GM23248 (cell line): ENCODE measurements around the gene ATP2B1. TPM values are rescaled to one million over a fixed set of nuclear protein-coding genes. Genes with fewer than 3 reads are reported as not detected.

Source experiments
- DNase-seq: peaks from one replicate; pipeline ENCODE4 v3.0.0-alpha.2; 2015
- H2AFZ ChIP-seq: fragments of 200-600 bp; sonication (generic); 2 replicates; pipeline ENCODE4 v1.6.1; 2016; ENCODE audit warnings: antibody characterized with exemption
- H3F3A ChIP-seq: fragments of 200-600 bp; sonication (generic); 2 replicates; pipeline ENCODE4 v1.6.1; 2016; ENCODE audit warnings: mild to moderate bottlenecking, antibody characterized with exemption, mixed run types; ENCODE audit not compliant: insufficient read depth
- H3K27ac ChIP-seq: fragments of 200-600 bp; sonication (generic); 2 replicates; pipeline ENCODE4 v1.5.1; 2016; ENCODE audit warnings: mild to moderate bottlenecking
- H3K27me3 ChIP-seq: fragments of 200-600 bp; sonication (generic); replicated peaks from 2 replicates; pipeline ENCODE4 v1.6.1; 2016; ENCODE audit warnings: mild to moderate bottlenecking; ENCODE audit not compliant: insufficient read depth
- H3K36me3 ChIP-seq: fragments of 200-600 bp; sonication (generic); 2 replicates; pipeline ENCODE4 v1.6.1; 2016; ENCODE audit warnings: low read depth, mild to moderate bottlenecking
- H3K4me1 ChIP-seq: fragments of 200-600 bp; sonication (generic); 2 replicates; pipeline ENCODE4 v1.6.1; 2016; ENCODE audit warnings: mild to moderate bottlenecking; ENCODE audit not compliant: insufficient read depth
- H3K4me2 ChIP-seq: fragments of 200-600 bp; sonication (generic); one replicate; pipeline ENCODE4 v1.6.1; 2016; ENCODE audit warnings: mild to moderate bottlenecking; ENCODE audit not compliant: unreplicated experiment
- H3K4me3 ChIP-seq: fragments of 200-600 bp; sonication (generic); 2 replicates; pipeline ENCODE4 v1.5.1; 2016; ENCODE audit warnings: mild to moderate bottlenecking
- H3K79me2 ChIP-seq: fragments of 200-600 bp; sonication (generic); 2 replicates; pipeline ENCODE4 v1.6.1; 2016; ENCODE audit warnings: mild to moderate bottlenecking; ENCODE audit not compliant: insufficient read depth
- H3K9ac ChIP-seq: fragments of 200-600 bp; sonication (generic); 2 replicates; pipeline ENCODE4 v1.6.1; 2016; ENCODE audit warnings: mild to moderate bottlenecking
- H3K9me2 ChIP-seq: fragments of 200-600 bp; sonication (generic); 2 replicates; pipeline ENCODE4 v1.6.1; 2016; ENCODE audit warnings: mixed run types, mild to moderate bottlenecking, moderate library complexity; ENCODE audit not compliant: insufficient read depth
- H3K9me3 ChIP-seq: fragments of 200-600 bp; sonication (generic); one replicate; pipeline ENCODE4 v1.6.1; 2017; ENCODE audit warnings: low read depth
- H4K20me1 ChIP-seq: fragments of 200-600 bp; sonication (generic); 2 replicates; pipeline ENCODE4 v1.6.0; 2016; ENCODE audit not compliant: insufficient read depth
- EZH2 ChIP-seq: fragments of 200-600 bp; sonication (generic); IDR thresholded peaks from 2 replicates; pipeline ENCODE4 v1.6.1; 2018; ENCODE audit warnings: antibody characterized with exemption, mild to moderate bottlenecking; ENCODE audit not compliant: insufficient read depth, poor library complexity, severe bottlenecking
- EZH2phosphoT487 ChIP-seq: fragments of 200-600 bp; sonication (generic); IDR thresholded peaks from 2 replicates; pipeline ENCODE4 v1.6.1; 2018; ENCODE audit warnings: antibody characterized with exemption, moderate library complexity, mild to moderate bottlenecking, low read depth; ENCODE audit not compliant: insufficient read depth
- WGBS, 2 experiments: methylation state at CpG; one replicate each; pipeline ENCODE4 v1.1.6; 2015 to 2017; ENCODE audit warnings: low lambda C conversion rate in 2 of 2, low coverage in 1 of 2; ENCODE audit errors: missing lambda C conversion rate in 2 of 2; 5-methylcytosine and 5-hydroxymethylcytosine counted together
- in situ Hi-C: fragments of 300-500 bp; cut with MboI; formaldehyde crosslinking; loops from 2 replicates; pipeline ENCODE4 v1.15.0; 2020
- polyA plus RNA-seq: library from polyadenylated mRNA; unstranded; fragments of >200 nt; fragmentation: Nextera tagmentation; extraction: Ambion mirVana; gene quantifications from 2 replicates; pipeline ENCODE4 v1.2.1, GENCODE V29; 2016
- total RNA-seq: library from RNA; depleted of rRNA; stranded (reverse); fragments of >200 nt; shearing (Covaris generic); gene quantifications from 2 replicates; pipeline ENCODE4 v1.2.3, GENCODE V29; 2014

ATP2B1 gene
- total and polyA plus RNA-seq, 2 experiments from 2014 or later: 34.5 to 80.1 TPM

DNA sequence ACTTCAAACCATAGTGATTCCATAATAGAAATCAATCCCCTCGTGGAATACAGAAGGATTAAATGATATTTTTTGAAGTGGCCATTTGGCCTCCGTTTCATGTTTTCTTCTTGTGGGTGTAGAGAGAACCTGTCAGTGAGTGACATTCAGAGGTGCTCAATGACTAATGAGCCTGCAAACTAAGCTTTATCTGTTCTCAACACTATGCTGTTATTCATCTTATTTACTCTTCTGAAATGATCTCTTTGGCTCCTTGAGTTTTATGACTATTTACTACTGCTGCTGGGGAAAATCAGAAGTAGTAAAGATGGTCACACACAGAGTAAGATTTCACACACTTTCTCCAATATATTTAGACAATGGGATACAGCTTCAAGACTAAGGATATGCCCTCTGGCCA, 30.4 kb downstream of the ATP2B1 start:
- Histone ChIP-seq H3K79me2 (peaks cover 100% of the 10 kb centered on the region), H3K36me3 (0 out of 2 replicates have a peak, but pooled peaks cover 10% of the 10 kb centered on the region), H3K27me3 (no peaks in the 10 kb centered on the region), H3F3A (0 out of 2 replicates have a peak, but pooled peaks cover 7% of the 10 kb centered on the region), H3K4me1 (no peaks in the 10 kb centered on the region), H3K4me2 (no peak overlapping the region), H3K27ac (no peak overlapping the region), H3K4me3 (no peak overlapping the region), H4K20me1 (peaks cover 12% of the 10 kb centered on the region), H3K9me3 (no peaks in the 10 kb centered on the region), H3K9me2 (no peaks in the 10 kb centered on the region), H3K9ac (no peak overlapping the region), H2AFZ (no peak overlapping the region)
- TF ChIP-seq EZH2phosphoT487 (no peak), EZH2 (no peak)
- DNase-seq: no peak
- in situ Hi-C loops: no loop called here
- 97 to 98% methylated on average over 2 of the region's 2 CpGs for WGBS, 2 experiments

DNA sequence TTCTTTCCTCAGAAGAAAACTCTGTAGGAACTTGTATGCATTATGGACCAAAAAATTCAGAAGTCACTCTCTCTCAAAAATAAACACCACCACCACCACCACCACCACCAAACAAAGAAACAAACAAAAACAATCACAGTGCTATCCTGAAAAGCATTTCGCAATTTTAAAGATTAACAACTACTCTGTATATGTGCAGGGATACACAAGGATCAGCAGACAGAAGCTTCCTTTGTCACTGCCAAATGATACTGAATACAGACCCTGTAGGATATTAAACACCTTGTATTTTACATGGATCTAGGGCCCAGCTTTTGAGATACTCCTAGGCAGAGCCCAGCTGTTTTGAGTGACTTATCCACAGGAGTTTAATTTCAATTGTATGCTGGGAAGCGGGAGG, 31.7 kb downstream of the ATP2B1 start:
- Histone ChIP-seq H4K20me1 (peaks cover 18% of the 10 kb centered on the region), H3K4me3 (no peak overlapping the region), H3K36me3 (0 out of 2 replicates have a peak, but pooled peaks cover under 1% of the 10 kb centered on the region), H2AFZ (no peak overlapping the region), H3K9me2 (no peaks in the 10 kb centered on the region), H3K9ac (no peak overlapping the region), H3K27ac (no peak overlapping the region), H3K9me3 (no peaks in the 10 kb centered on the region), H3K27me3 (no peaks in the 10 kb centered on the region), H3F3A (0 out of 2 replicates have a peak, but pooled peaks cover 7% of the 10 kb centered on the region), H3K4me1 (peaks cover 3% of the 10 kb centered on the region), H3K4me2 (no peak overlapping the region), H3K79me2 (peaks cover 100% of the 10 kb centered on the region)
- TF ChIP-seq EZH2 (no peak), EZH2phosphoT487 (no peak)
- WGBS, 2 experiments: 97 to 100% methylated on average over 2 of the region's 2 CpGs
- no peak for DNase-seq
- in situ Hi-C loops: no loop called here

DNA sequence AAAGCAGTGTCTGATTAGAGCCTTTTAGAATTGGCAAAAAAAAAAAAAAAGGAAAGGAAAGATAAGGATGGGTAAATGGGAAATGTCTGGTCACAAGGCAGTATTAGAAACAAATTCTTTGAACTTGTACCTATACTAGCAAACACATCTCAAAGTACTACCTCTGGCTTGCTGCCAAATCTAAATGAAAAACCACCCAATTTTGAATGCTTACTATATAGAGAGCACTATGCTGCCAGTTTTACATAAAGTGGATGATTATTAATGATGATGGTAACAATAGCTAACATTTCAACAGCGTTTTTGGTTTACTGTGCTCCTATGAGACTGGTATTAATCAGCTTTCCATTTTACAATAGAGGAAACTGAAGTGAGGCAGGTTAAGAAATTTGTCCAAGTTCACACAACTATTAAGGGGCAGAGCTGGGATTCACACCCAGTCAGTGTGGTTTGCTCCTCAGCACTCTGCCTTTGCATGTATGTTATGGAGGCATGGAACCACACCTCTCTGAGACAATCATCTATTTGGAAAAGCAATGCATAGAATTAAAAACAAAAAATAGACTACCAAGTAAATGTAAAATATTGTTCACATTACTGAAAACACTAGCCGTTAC, 34.2 kb downstream of the ATP2B1 start:
- no peak overlapping the region for H3K4me3 ChIP-seq
- peaks cover 100% of the 10 kb centered on the region for H3K79me2 ChIP-seq
- H2AFZ ChIP-seq: no peak overlapping the region
- peaks cover 14% of the 10 kb centered on the region for H4K20me1 ChIP-seq
- H3K9ac ChIP-seq: no peak overlapping the region
- no peaks in the 10 kb centered on the region for H3K27me3 ChIP-seq
- TF ChIP-seq EZH2phosphoT487 (no peak), EZH2 (no peak)
- 0 out of 2 replicates have a peak, but pooled peaks cover 7% of the 10 kb centered on the region for H3F3A ChIP-seq
- 77 to 85% methylated on average over 2 of the region's 2 CpGs for WGBS, 2 experiments
- no peak overlapping the region for H3K4me2 ChIP-seq
- no peak for DNase-seq
- no peak overlapping the region for H3K27ac ChIP-seq
- in situ Hi-C loops: no loop called here
- H3K36me3 ChIP-seq: no peaks in the 10 kb centered on the region
- H3K9me2 ChIP-seq: no peaks in the 10 kb centered on the region
- H3K9me3 ChIP-seq: no peaks in the 10 kb centered on the region
- H3K4me1 ChIP-seq: peaks cover 12% of the 10 kb centered on the region

DNA sequence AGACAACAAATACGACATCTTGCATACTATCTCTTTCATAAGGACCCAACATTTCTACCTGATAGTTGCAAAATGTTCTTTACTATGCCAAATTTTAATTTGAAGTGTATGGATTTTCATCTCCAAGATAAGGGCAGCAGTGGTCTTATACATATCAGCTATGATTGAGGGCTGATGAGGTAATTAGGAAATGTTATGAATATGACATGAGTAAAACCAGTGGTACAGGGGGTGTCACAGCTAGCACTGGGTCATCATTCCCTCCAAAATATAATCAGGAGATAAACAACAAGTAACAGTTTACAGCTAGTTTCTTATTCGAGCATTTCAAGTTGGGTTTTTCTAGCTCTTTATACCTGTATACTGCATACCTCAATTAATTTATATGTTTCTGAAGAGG, 35.0 kb downstream of the ATP2B1 start:
- in situ Hi-C loops: no loop called here
- Histone ChIP-seq H3K27me3 (no peaks in the 10 kb centered on the region), H3K9me2 (no peaks in the 10 kb centered on the region), H3K4me1 (peaks cover 12% of the 10 kb centered on the region), H3K9me3 (no peaks in the 10 kb centered on the region), H2AFZ (no peak overlapping the region), H3K79me2 (peaks cover 100% of the 10 kb centered on the region), H3K9ac (no peak overlapping the region), H3K27ac (no peak overlapping the region), H3K4me2 (no peak overlapping the region), H3K4me3 (no peak overlapping the region), H4K20me1 (peaks cover 16% of the 10 kb centered on the region), H3K36me3 (no peaks in the 10 kb centered on the region), H3F3A (0 out of 2 replicates have a peak, but pooled peaks cover 7% of the 10 kb centered on the region)
- no peak for DNase-seq
- TF ChIP-seq EZH2phosphoT487 (no peak), EZH2 (no peak)
- 96 to 100% methylated on average over 2 of the region's 2 CpGs for WGBS, 2 experiments

DNA sequence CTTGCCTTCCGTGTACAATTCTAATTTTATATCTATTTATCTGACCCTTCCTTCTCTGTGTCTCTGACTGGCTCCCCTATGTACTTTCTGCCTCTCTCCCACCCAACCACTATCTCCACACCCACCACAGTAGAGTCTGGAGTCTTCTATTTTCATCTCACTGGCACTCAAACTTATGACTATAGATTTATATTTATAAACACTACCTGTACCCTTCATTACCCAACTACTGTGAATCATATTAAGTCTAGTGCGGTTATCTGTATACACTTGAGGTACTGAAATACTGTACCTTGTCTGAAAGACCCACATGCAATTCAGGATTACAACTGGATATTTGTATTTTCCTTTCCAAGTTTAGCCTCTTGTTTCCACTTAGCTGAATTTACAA, 36.1 kb downstream of the ATP2B1 start:
- no peaks in the 10 kb centered on the region for H3K9me3 ChIP-seq
- TF ChIP-seq EZH2 (no peak), EZH2phosphoT487 (no peak)
- no peak for DNase-seq
- H4K20me1 ChIP-seq: peaks cover 11% of the 10 kb centered on the region; the same call in 1 of the 2 replicates
- no peaks in the 10 kb centered on the region for H3K9me2 ChIP-seq
- in situ Hi-C loops: no loop called here
- peaks cover 100% of the 10 kb centered on the region for H3K79me2 ChIP-seq
- no peaks in the 10 kb centered on the region for H3K27me3 ChIP-seq
- H3K4me2 ChIP-seq: no peak overlapping the region
- H3K4me1 ChIP-seq: peaks cover 12% of the 10 kb centered on the region
- H3F3A ChIP-seq: 0 out of 2 replicates have a peak, but pooled peaks cover 7% of the 10 kb centered on the region
- no peak overlapping the region for H3K4me3 ChIP-seq
- WGBS, 2 experiments: 98 to 100% methylated on average over 2 of the region's 2 CpGs
- no peak overlapping the region for H2AFZ ChIP-seq
- H3K36me3 ChIP-seq: no peaks in the 10 kb centered on the region
- no peak overlapping the region for H3K9ac ChIP-seq
- H3K27ac ChIP-seq: no peak overlapping the region
